ENCODE results near the gene SLCO6A1. TPM values are rescaled to one million over a fixed set of nuclear protein-coding genes. Genes with fewer than 3 reads are reported as not detected.
A peak's percentile ranks its signal among the peaks of the same experiment; 100 is the strongest.

The SLCO6A1 gene
- total and polyA plus RNA-seq, 2 donors from 2014 or later: not detected

GRCh38 chr5:102375876-102376275 is 122.9 kb downstream of the SLCO6A1 start:
- no peak overlapping the region for H3K9ac ChIP-seq (ENCODE audit: low read length in 3 of 3)
- DNase-seq: no peak
- no peaks in the 10 kb centered on the region for H3K9me3 ChIP-seq (ENCODE audit: control insufficient read depth in 2 of 3, insufficient read depth in 1 of 3, low read length in 3 of 3)
- no peaks in the 10 kb centered on the region for H3K36me3 ChIP-seq (ENCODE audit: control insufficient read depth in 2 of 3, insufficient read depth in 3 of 3, low read length in 3 of 3)
- no peak overlapping the region for H3K4me3 ChIP-seq (ENCODE audit: low read length in 3 of 3)
- H3K27ac ChIP-seq (ENCODE audit: low read depth in 2 of 2, low read length in 2 of 2): no peak overlapping the region
- FAIRE-seq: peak; percentile 17
- no peaks in the 10 kb centered on the region for H3K4me1 ChIP-seq (ENCODE audit: control insufficient read depth in 2 of 3, insufficient read depth in 2 of 3, low read depth in 1 of 3, low read length in 3 of 3)
- TF ChIP-seq, protein P1, sequence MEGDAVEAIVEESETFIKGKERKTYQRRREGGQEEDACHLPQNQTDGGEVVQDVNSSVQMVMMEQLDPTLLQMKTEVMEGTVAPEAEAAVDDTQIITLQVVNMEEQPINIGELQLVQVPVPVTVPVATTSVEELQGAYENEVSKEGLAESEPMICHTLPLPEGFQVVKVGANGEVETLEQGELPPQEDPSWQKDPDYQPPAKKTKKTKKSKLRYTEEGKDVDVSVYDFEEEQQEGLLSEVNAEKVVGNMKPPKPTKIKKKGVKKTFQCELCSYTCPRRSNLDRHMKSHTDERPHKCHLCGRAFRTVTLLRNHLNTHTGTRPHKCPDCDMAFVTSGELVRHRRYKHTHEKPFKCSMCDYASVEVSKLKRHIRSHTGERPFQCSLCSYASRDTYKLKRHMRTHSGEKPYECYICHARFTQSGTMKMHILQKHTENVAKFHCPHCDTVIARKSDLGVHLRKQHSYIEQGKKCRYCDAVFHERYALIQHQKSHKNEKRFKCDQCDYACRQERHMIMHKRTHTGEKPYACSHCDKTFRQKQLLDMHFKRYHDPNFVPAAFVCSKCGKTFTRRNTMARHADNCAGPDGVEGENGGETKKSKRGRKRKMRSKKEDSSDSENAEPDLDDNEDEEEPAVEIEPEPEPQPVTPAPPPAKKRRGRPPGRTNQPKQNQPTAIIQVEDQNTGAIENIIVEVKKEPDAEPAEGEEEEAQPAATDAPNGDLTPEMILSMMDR (IDR thresholded peaks at IDR 0.05; ENCODE audit: borderline replicate concordance, extremely low read depth, insufficient read depth): no peak
- no peaks in the 10 kb centered on the region for H3K27me3 ChIP-seq (ENCODE audit: control insufficient read depth, insufficient read depth, low read length)
- intact Hi-C loops (cut with DNase I): no loop called here

DNA sequence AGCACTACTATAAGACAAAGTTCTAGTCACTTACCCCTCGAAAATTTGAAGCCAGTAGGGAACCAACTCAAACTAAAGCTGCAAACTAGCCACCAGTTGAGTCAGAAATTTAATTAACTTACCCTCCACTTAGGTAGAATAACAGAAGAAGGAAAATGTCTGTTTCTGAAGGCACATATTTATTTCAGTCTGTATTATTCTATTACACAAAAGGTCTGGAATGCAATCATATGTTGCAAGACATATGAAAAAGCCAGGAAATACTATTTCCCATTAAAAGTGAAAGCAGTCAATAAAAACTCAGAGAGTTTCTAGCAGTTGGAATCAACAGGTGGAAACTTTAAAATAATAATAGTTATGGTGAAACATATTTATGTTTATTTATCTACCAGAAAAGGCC is 123.5 kb downstream of the SLCO6A1 start:
- Histone ChIP-seq H3K36me3 (ENCODE audit: control insufficient read depth in 2 of 3, insufficient read depth in 3 of 3, low read length in 3 of 3) (no peaks in the 10 kb centered on the region), H3K27me3 (ENCODE audit: control insufficient read depth, insufficient read depth, low read length) (no peaks in the 10 kb centered on the region), H3K4me1 (ENCODE audit: control insufficient read depth in 2 of 3, insufficient read depth in 2 of 3, low read depth in 1 of 3, low read length in 3 of 3) (no peaks in the 10 kb centered on the region), H3K4me3 (ENCODE audit: low read length in 3 of 3) (no peak overlapping the region), H3K9me3 (ENCODE audit: control insufficient read depth in 2 of 3, insufficient read depth in 1 of 3, low read length in 3 of 3) (no peaks in the 10 kb centered on the region), H3K27ac (ENCODE audit: low read depth in 2 of 2, low read length in 2 of 2) (no peak overlapping the region), H3K9ac (ENCODE audit: low read length in 3 of 3) (no peak overlapping the region)
- DNase-seq: no peak
- TF ChIP-seq, protein P1 (IDR thresholded peaks at IDR 0.05; ENCODE audit: borderline replicate concordance, extremely low read depth, insufficient read depth): no peak
- FAIRE-seq: no peak
- intact Hi-C loops (cut with DNase I): no loop called here

DNA sequence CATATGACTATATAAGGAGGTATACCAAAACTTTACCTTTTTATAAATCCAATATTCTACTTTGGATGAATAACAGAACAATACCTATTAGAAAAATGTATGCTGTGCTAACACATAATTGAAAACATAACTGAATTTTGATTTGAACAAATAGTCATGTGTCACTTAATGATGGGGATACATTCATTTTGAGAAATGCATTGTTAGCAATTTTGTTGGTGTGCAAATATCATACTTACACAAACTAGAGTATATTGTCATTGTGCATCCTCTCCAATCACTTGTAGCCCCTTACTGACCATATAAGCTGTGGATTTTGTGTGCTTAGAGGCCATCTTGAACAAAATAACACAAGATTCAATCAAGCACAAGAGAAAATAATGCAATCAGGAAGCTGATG is 130.4 kb downstream of the SLCO6A1 start:
- H3K9ac ChIP-seq (ENCODE audit: low read length in 3 of 3): no peak overlapping the region
- H3K36me3 ChIP-seq (ENCODE audit: control insufficient read depth in 2 of 3, insufficient read depth in 3 of 3, low read length in 3 of 3): no peaks in the 10 kb centered on the region
- intact Hi-C loops (cut with DNase I): no loop called here
- TF ChIP-seq, protein P1 (IDR thresholded peaks at IDR 0.05; ENCODE audit: borderline replicate concordance, extremely low read depth, insufficient read depth): no peak
- H3K4me1 ChIP-seq (ENCODE audit: control insufficient read depth in 2 of 3, insufficient read depth in 2 of 3, low read depth in 1 of 3, low read length in 3 of 3): no peaks in the 10 kb centered on the region
- DNase-seq (no peak), FAIRE-seq (no peak)
- H3K27me3 ChIP-seq (ENCODE audit: control insufficient read depth, insufficient read depth, low read length): no peaks in the 10 kb centered on the region
- no peaks in the 10 kb centered on the region for H3K9me3 ChIP-seq (ENCODE audit: control insufficient read depth in 2 of 3, insufficient read depth in 1 of 3, low read length in 3 of 3)
- no peak overlapping the region for H3K4me3 ChIP-seq (ENCODE audit: low read length in 3 of 3)
- H3K27ac ChIP-seq (ENCODE audit: low read depth in 2 of 2, low read length in 2 of 2): no peak overlapping the region

DNA sequence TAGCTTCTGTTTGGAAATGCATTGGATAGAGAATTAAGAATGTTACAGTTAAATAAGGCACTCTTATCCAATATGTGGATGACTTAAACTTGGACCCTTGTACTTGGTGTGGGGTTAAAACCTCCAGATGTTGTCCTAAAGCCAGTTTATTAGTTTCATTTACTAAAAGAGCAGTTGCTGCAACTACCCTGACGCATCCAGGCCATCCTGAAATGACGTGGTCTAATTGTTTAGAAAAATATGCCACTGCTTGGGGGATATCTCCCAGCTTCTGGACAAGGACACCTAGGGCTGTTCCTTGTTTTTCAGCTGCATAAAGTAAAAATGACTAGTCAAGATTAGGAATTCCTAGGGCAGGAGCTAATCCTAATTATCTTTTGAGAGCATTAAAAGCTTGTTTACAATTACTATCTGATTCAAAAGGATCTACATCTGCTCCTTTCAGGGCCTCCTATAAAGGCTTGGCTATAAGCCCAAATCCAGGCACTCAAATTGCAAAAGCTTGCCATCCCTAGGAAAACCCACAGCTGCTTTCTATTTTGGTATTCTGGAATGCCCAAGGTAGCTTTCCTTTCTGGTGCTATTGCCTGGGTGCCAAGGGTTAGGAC is 157.0 kb downstream of the SLCO6A1 start:
- DNase-seq (no peak), FAIRE-seq (no peak)
- intact Hi-C loops (cut with DNase I): no loop called here

More for the DNA sequence above, 157.0 kb downstream of the SLCO6A1 start:
- H3K27me3 ChIP-seq (ENCODE audit: control insufficient read depth, insufficient read depth, low read length): no peaks in the 10 kb centered on the region
- H3K4me3 ChIP-seq (ENCODE audit: low read length in 3 of 3): no peak overlapping the region
- H3K27ac ChIP-seq (ENCODE audit: low read depth in 2 of 2, low read length in 2 of 2): no peak overlapping the region
- TF ChIP-seq, protein P1 (IDR thresholded peaks at IDR 0.05; ENCODE audit: borderline replicate concordance, extremely low read depth, insufficient read depth): no peak
- no peaks in the 10 kb centered on the region for H3K9me3 ChIP-seq (ENCODE audit: control insufficient read depth in 2 of 3, insufficient read depth in 1 of 3, low read length in 3 of 3)
- H3K36me3 ChIP-seq (ENCODE audit: control insufficient read depth in 2 of 3, insufficient read depth in 3 of 3, low read length in 3 of 3): no peaks in the 10 kb centered on the region
- H3K9ac ChIP-seq (ENCODE audit: low read length in 3 of 3): no peak overlapping the region
- no peaks in the 10 kb centered on the region for H3K4me1 ChIP-seq (ENCODE audit: control insufficient read depth in 2 of 3, insufficient read depth in 2 of 3, low read depth in 1 of 3, low read length in 3 of 3)
